DOHH2 (cell line): ENCODE results near the gene USP12.

Source experiments
- H3F3A ChIP-seq: fragments of 200-600 bp; sonication (generic), shearing (Covaris generic); 2 replicates; pipeline ENCODE4 v1.6.0; 2016; ENCODE audit warnings: antibody characterized with exemption, mild to moderate bottlenecking; ENCODE audit not compliant: control insufficient read depth, insufficient read depth
- H3K27ac ChIP-seq: fragments of 200-600 bp; sonication (generic); 2 replicates; pipeline ENCODE4 v1.5.1; 2014; ENCODE audit warnings: low read depth, mild to moderate bottlenecking, low read length, moderate library complexity
- H3K27me3 ChIP-seq: fragments of 200-600 bp; sonication (generic); 2 replicates; pipeline ENCODE4 v1.6.1; 2014; ENCODE audit warnings: mild to moderate bottlenecking, low read length, mixed read lengths; ENCODE audit not compliant: control insufficient read depth
- H3K36me3 ChIP-seq: fragments of 200-600 bp; sonication (generic); 2 replicates; pipeline ENCODE4 v1.6.1; 2014; ENCODE audit warnings: mild to moderate bottlenecking, low read length, moderate library complexity, mixed read lengths; ENCODE audit not compliant: control insufficient read depth
- H3K4me1 ChIP-seq: fragments of 200-600 bp; sonication (generic); 2 replicates; pipeline ENCODE4 v1.6.1; 2014; ENCODE audit warnings: mild to moderate bottlenecking, low read length, mixed read lengths; ENCODE audit not compliant: control insufficient read depth
- H3K4me2 ChIP-seq: fragments of 200-600 bp; sonication (generic); 2 replicates; pipeline ENCODE4 v1.6.0; 2014; ENCODE audit warnings: mild to moderate bottlenecking, low read length, moderate library complexity
- H3K4me3 ChIP-seq: fragments of 200-600 bp; sonication (generic); 2 replicates; pipeline ENCODE4 v1.5.1; 2014; ENCODE audit warnings: mild to moderate bottlenecking, low read length, mixed read lengths
- H3K79me2 ChIP-seq: fragments of 200-600 bp; sonication (generic); 2 replicates; pipeline ENCODE4 v1.6.1; 2014; ENCODE audit warnings: mild to moderate bottlenecking, low read length, mixed read lengths; ENCODE audit not compliant: control insufficient read depth
- H3K9me2 ChIP-seq: fragments of 200-600 bp; sonication (generic); replicated peaks from 2 replicates; pipeline ENCODE4 v1.6.1; 2014; ENCODE audit warnings: mild to moderate bottlenecking, low read length, mixed read lengths; ENCODE audit not compliant: control insufficient read depth
- H3K9me3 ChIP-seq: fragments of 200-600 bp; sonication (generic); 2 replicates; pipeline ENCODE4 v1.6.1; 2014; ENCODE audit warnings: antibody characterized with exemption, low read length, mixed read lengths; ENCODE audit not compliant: control insufficient read depth, insufficient read depth
- H4K20me1 ChIP-seq: fragments of 200-600 bp; sonication (generic); 2 replicates; pipeline ENCODE4 v1.6.0; 2014; ENCODE audit warnings: low read depth, mild to moderate bottlenecking, antibody characterized with exemption, low read length, moderate library complexity; ENCODE audit not compliant: control insufficient read depth, insufficient read depth
- CTCF ChIP-seq: fragments of 200-600 bp; sonication (generic); IDR thresholded peaks from one replicate; pipeline ENCODE4 v1.5.1; 2014; ENCODE audit warnings: antibody characterized with exemption, mild to moderate bottlenecking, low read depth, low read length; ENCODE audit not compliant: poor library complexity, severe bottlenecking
- EZH2phosphoT487 ChIP-seq: fragments of 200-600 bp; sonication (generic); IDR thresholded peaks from 2 replicates; pipeline ENCODE4 v1.6.1; 2017; ENCODE audit warnings: borderline replicate concordance, mild to moderate bottlenecking, antibody characterized with exemption, low read length, moderate library complexity, mixed read lengths

Gene USP12

GRCh38 chr13:27104606-27105005 is 67.0 kb downstream of the USP12 start:
- no peaks in the 10 kb centered on the region for H3K4me1 ChIP-seq
- no peaks in the 10 kb centered on the region for H3K9me3 ChIP-seq
- no peaks in the 10 kb centered on the region for H3F3A ChIP-seq
- no peak overlapping the region for H3K27ac ChIP-seq
- peaks cover 24% of the 10 kb centered on the region for H3K36me3 ChIP-seq
- H3K4me2 ChIP-seq: no peak overlapping the region
- no peaks in the 10 kb centered on the region for H3K27me3 ChIP-seq
- H3K9me2 ChIP-seq: no peaks in the 10 kb centered on the region
- H3K4me3 ChIP-seq: no peak overlapping the region
- TF ChIP-seq EZH2phosphoT487 (no peak), CTCF (no peak)
- peaks cover 11% of the 10 kb centered on the region for H3K79me2 ChIP-seq
- no peaks in the 10 kb centered on the region for H4K20me1 ChIP-seq

- H4K20me1 ChIP-seq: no peaks in the 10 kb centered on the region
- H3K4me1 ChIP-seq: no peaks in the 10 kb centered on the region; the same call in 1 of the 2 replicates
- no peak overlapping the region for H3K4me2 ChIP-seq
- H3K36me3 ChIP-seq: peaks cover 24% of the 10 kb centered on the region
- no peaks in the 10 kb centered on the region for H3K79me2 ChIP-seq
- TF ChIP-seq EZH2phosphoT487 (no peak), CTCF (no peak)
- no peaks in the 10 kb centered on the region for H3F3A ChIP-seq
- no peak overlapping the region for H3K4me3 ChIP-seq
- no peaks in the 10 kb centered on the region for H3K27me3 ChIP-seq
- H3K27ac ChIP-seq: no peak overlapping the region
- no peaks in the 10 kb centered on the region for H3K9me3 ChIP-seq
- H3K9me2 ChIP-seq: no peaks in the 10 kb centered on the region
These were observed 69.8 kb downstream of the USP12 start for GRCh38 chr13:27101847-27102246.

- Histone ChIP-seq H3K79me2 (no peaks in the 10 kb centered on the region), H3K4me1 (no peaks in the 10 kb centered on the region; the same call in 1 of the 2 replicates), H4K20me1 (no peaks in the 10 kb centered on the region), H3K36me3 (peaks cover 24% of the 10 kb centered on the region), H3K4me3 (no peak overlapping the region), H3K9me3 (no peaks in the 10 kb centered on the region), H3K27ac (no peak overlapping the region), H3K9me2 (no peaks in the 10 kb centered on the region), H3F3A (no peaks in the 10 kb centered on the region), H3K27me3 (no peaks in the 10 kb centered on the region), H3K4me2 (no peak overlapping the region)
- TF ChIP-seq CTCF (no peak), EZH2phosphoT487 (no peak)
These were observed 70.3 kb downstream of the USP12 start for GRCh38 chr13:27101289-27101688.
